ENCODE measurements around the gene BEND7. TPM values are rescaled to one million over a fixed set of nuclear protein-coding genes. Genes with fewer than 3 reads are reported as not detected.

Gene BEND7
- total RNA-seq, 1 experiment from 2014 or later: 14.8 TPM

DNA sequence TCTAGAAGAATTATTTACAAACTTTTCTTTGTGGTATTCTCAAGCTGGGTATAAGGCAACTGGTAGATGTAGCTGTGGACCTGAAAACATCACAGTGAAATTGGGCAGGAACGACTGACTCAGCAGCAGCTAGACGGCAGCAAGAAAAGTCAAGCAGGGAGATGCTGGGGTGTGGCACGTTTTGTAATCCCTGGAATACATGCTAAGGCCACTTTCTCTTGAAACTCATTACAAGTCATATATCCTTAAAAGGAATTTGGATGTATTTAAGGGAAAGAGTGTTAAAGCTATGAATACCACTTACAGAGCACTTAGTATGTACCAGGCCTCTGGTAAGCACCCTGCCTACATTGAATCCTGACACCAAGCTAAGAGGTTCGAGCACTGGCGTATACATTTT, 17.4 kb downstream of the BEND7 start:
- TF ChIP-seq, protein P1, sequence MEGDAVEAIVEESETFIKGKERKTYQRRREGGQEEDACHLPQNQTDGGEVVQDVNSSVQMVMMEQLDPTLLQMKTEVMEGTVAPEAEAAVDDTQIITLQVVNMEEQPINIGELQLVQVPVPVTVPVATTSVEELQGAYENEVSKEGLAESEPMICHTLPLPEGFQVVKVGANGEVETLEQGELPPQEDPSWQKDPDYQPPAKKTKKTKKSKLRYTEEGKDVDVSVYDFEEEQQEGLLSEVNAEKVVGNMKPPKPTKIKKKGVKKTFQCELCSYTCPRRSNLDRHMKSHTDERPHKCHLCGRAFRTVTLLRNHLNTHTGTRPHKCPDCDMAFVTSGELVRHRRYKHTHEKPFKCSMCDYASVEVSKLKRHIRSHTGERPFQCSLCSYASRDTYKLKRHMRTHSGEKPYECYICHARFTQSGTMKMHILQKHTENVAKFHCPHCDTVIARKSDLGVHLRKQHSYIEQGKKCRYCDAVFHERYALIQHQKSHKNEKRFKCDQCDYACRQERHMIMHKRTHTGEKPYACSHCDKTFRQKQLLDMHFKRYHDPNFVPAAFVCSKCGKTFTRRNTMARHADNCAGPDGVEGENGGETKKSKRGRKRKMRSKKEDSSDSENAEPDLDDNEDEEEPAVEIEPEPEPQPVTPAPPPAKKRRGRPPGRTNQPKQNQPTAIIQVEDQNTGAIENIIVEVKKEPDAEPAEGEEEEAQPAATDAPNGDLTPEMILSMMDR (conservative IDR thresholded peaks at IDR 0.05; ENCODE audit: low read depth, low read length): no peak
- no peak for TF ChIP-seq EZH2 (IDR thresholded peaks at IDR 0.05; ENCODE audit: borderline replicate concordance, low read depth, low read length, poor library complexity, severe bottlenecking)

DNA sequence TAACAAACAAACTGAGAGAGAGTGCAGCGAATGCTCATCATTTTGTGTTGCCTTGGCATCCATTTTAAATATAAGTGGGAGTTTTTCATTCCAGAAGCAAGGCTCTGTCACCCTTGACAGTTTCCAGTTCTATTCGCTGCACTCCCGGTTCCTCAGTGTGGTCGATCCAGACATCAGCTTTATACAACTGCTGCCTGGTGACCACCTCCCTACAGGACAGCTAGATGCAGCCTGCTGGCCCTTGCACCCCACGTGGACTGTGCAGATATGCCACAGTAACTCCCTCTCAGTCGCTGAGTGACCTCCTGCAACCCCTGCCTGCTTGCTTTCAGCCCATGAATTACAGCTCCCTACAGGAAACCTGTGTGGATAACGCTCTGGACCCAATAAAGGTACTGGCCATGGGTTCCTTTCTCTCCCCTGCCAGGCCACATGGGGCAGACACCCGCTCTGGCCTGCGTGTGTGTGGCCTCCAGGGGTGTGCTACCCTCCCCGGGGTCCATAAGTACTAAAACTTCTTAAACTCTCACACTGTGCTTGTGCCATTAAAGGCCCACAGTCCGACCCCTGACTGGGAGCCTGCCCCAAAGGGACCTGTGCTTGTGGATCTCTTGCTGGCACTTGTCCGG, 23.6 kb downstream of the BEND7 start:
- TF ChIP-seq EZH2 (IDR thresholded peaks at IDR 0.05; ENCODE audit: borderline replicate concordance, low read depth, low read length, poor library complexity, severe bottlenecking): no peak
- TF ChIP-seq, protein P1 (conservative IDR thresholded peaks at IDR 0.05; ENCODE audit: low read depth, low read length): no peak
- CTCF ChIA-PET: no interaction called here
- DNase-seq (ENCODE audit: low spot score): no peak
- no peak overlapping the region for H3K4me3 ChIP-seq (ENCODE audit: low read depth, low read length, poor library complexity, severe bottlenecking)
- POLR2A ChIA-PET (ENCODE audit: low non-redundant PET): no interaction called here
- H3K9me3 ChIP-seq (ENCODE audit: low read depth, low read length, poor library complexity, severe bottlenecking): no peaks in the 10 kb centered on the region
- intact Hi-C loops (cut with micrococcal nuclease; ENCODE audit: unreplicated experiment): no loop called here
- H3K4me1 ChIP-seq (ENCODE audit: insufficient read depth, low read length, poor library complexity, severe bottlenecking): no peaks in the 10 kb centered on the region
- no peaks in the 10 kb centered on the region for H3K27me3 ChIP-seq (replicated peaks; ENCODE audit: insufficient read depth, low read depth, low read length, poor library complexity)
- no peaks in the 10 kb centered on the region for H3K36me3 ChIP-seq (ENCODE audit: insufficient read depth, low read length, poor library complexity, severe bottlenecking)
- no peak overlapping the region for H3K27ac ChIP-seq (ENCODE audit: low read depth, low read length, poor library complexity, severe bottlenecking)
- no TSS peak for BruUV-seq (replicated peaks)

More for the DNA sequence above, 17.4 kb downstream of the BEND7 start:
- Histone ChIP-seq H3K36me3 (ENCODE audit: insufficient read depth, low read length, poor library complexity, severe bottlenecking) (no peaks in the 10 kb centered on the region), H3K9me3 (ENCODE audit: low read depth, low read length, poor library complexity, severe bottlenecking) (no peaks in the 10 kb centered on the region), H3K4me1 (ENCODE audit: insufficient read depth, low read length, poor library complexity, severe bottlenecking) (no peaks in the 10 kb centered on the region), H3K27me3 (replicated peaks; ENCODE audit: insufficient read depth, low read depth, low read length, poor library complexity) (no peaks in the 10 kb centered on the region), H3K4me3 (ENCODE audit: low read depth, low read length, poor library complexity, severe bottlenecking) (no peak overlapping the region), H3K27ac (ENCODE audit: low read depth, low read length, poor library complexity, severe bottlenecking) (no peak overlapping the region)
- ChIA-PET CTCF (no interaction called here), POLR2A (ENCODE audit: low non-redundant PET) (no interaction called here)
- BruUV-seq (replicated peaks): no TSS peak
- no peak for DNase-seq (ENCODE audit: low spot score)
- intact Hi-C loops (cut with micrococcal nuclease; ENCODE audit: unreplicated experiment): no loop called here

DNA sequence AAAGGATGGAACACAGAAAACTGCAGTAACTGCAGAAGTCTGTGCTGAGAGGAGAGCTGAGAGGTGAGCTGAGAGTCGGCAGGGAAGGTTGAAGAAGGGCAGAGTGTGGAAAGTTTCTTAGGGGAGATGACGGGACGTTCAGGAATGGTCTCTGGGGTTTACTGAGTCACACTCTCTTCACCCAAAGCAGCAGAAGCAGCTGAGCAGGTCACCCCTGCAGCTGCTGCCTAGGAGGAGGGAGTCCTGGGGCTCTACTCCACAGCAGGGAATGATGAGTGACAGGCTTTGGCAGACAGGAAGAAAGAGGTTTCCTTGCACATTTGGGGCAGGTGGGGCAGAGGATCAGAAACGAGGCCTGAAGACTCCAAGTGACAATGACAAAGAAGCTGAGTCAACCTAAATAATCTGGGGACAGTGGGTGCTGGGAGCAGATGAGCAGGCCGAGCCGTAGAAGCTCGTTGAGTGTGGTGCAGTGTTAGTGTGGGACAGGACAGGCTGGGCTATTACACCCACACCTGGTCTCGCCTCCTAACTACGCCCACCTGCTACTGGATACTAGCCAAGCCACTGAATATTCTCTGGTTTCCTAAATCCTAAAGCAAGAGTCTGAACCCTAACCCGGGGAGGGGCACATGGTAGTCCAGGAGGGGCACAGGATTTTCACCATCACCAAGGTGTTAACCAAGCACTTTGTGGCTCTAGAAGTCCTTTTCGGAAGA, 24.9 kb downstream of the BEND7 start:
- Histone ChIP-seq H3K36me3 (ENCODE audit: insufficient read depth, low read length, poor library complexity, severe bottlenecking) (no peaks in the 10 kb centered on the region), H3K9me3 (ENCODE audit: low read depth, low read length, poor library complexity, severe bottlenecking) (no peaks in the 10 kb centered on the region), H3K4me1 (ENCODE audit: insufficient read depth, low read length, poor library complexity, severe bottlenecking) (no peaks in the 10 kb centered on the region), H3K4me3 (ENCODE audit: low read depth, low read length, poor library complexity, severe bottlenecking) (no peak overlapping the region), H3K27ac (ENCODE audit: low read depth, low read length, poor library complexity, severe bottlenecking) (no peak overlapping the region), H3K27me3 (replicated peaks; ENCODE audit: insufficient read depth, low read depth, low read length, poor library complexity) (no peaks in the 10 kb centered on the region)
- CTCF ChIA-PET: no interaction called here
- no peak for TF ChIP-seq EZH2 (IDR thresholded peaks at IDR 0.05; ENCODE audit: borderline replicate concordance, low read depth, low read length, poor library complexity, severe bottlenecking)
- DNase-seq (ENCODE audit: low spot score): peak; percentile 33
- BruUV-seq (replicated peaks): no TSS peak
- POLR2A ChIA-PET (ENCODE audit: low non-redundant PET): no interaction called here
- intact Hi-C loops (cut with micrococcal nuclease; ENCODE audit: unreplicated experiment): no loop called here
